Measurements from ENCODE around the gene CNDP2.

- TF ChIP-seq CTCF (IDR thresholded peaks at IDR 0.05; ENCODE audit: poor library complexity) (no peak), EZH2 (IDR thresholded peaks at IDR 0.05; ENCODE audit: borderline replicate concordance) (no peak), EZH2phosphoT487 (IDR thresholded peaks at IDR 0.05; ENCODE audit: low read depth, severe bottlenecking, unreplicated experiment) (no peak)
These were observed 3.5 kb downstream of the CNDP2 start for GRCh38 chr18:74499633-74500032.

All from hepatocyte (in vitro differentiated cells).